Heart right ventricle (tissue), 16 donors: ENCODE measurements around the gene GALM. TPM values are rescaled to one million over a fixed set of nuclear protein-coding genes. Genes with fewer than 3 reads are reported as not detected.

ENCODE experiments used
- ATAC-seq, 8 donors: fragments of 200-7000 bp; cut with Tn5 transposase; one replicate each; pipeline ENCODE4 v1.9.1; 2020; ENCODE audit warnings: mild to moderate bottlenecking in 8 of 8, moderate library complexity in 8 of 8, moderate number of reproducible peaks in 1 of 8
- DNase-seq, 2 donors: peaks; one replicate each; pipeline ENCODE4 v3.0.0-alpha.2; 2020
- H3K27ac ChIP-seq, 10 donors: fragments of 200-600 bp; sonication (generic) in 2 of 10; one replicate each; pipeline versions ENCODE4 v1.5.0 to v1.8.0; 2020 to 2022; ENCODE audit warnings: mild to moderate bottlenecking in 3 of 10
- H3K27me3 ChIP-seq, 7 donors: fragments of 200-600 bp; one replicate each; pipeline ENCODE4 v1.8.0; 2021 to 2022; ENCODE audit warnings: mild to moderate bottlenecking in 2 of 7
- H3K36me3 ChIP-seq, 9 donors: fragments of 200-600 bp; sonication (generic) in 1 of 9; one replicate each; pipeline versions ENCODE4 v1.5.0 to v1.8.0; 2020 to 2022; ENCODE audit warnings: mild to moderate bottlenecking in 2 of 9
- H3K4me1 ChIP-seq, 9 donors: fragments of 200-600 bp; sonication (generic) in 1 of 9; one replicate each; pipeline versions ENCODE4 v1.5.0 to v1.8.0; 2020 to 2022; ENCODE audit warnings: mild to moderate bottlenecking in 4 of 9
- H3K4me3 ChIP-seq, 10 donors: fragments of 200-600 bp; sonication (generic) in 2 of 10; one replicate each; pipeline versions ENCODE4 v1.5.0 to v1.8.0; 2020 to 2022; ENCODE audit warnings: mild to moderate bottlenecking in 7 of 10, moderate library complexity in 2 of 10
- H3K9me3 ChIP-seq, 11 donors: fragments of 200-600 bp in 10 of 11; sonication (generic) in 2 of 11; one replicate each; pipeline versions ENCODE4 v1.5.0 to v1.8.0; 2013 to 2022; ENCODE audit warnings: mild to moderate bottlenecking in 2 of 11, control low read depth in 1 of 11, moderate library complexity in 1 of 11
- WGBS, 2 donors: extraction: QIAGEN DNeasy Blood & Tissue Kit; methylation state at CpG; one replicate each; pipeline ENCODE4 v1.1.7; 2013; ENCODE audit warnings: inconsistent platforms in 1 of 2; 5-methylcytosine and 5-hydroxymethylcytosine counted together
- intact Hi-C, 10 donors: fragments of 100-400 bp; cut with DNase I; formaldehyde crosslinking; loops; one replicate each; pipeline versions ENCODE4 v1.11.1 to v1.14.2; 2022
- polyA plus RNA-seq, 2 donors: library from polyadenylated mRNA; stranded (reverse); fragments of 200-250 nt; gene quantifications; one replicate each; pipeline ENCODE4 v1.2.3, GENCODE V29; 2013
- total RNA-seq, 10 donors: library from RNA; stranded (reverse); fragmentation: NEBNext Ultra II Directional in 3 of 10; extraction: Animal tissue kit (Norgen Biotek cat#: 25700) in 3 of 10; gene quantifications; one replicate each; pipeline versions ENCODE4 v1.2.1 to v1.2.4, GENCODE V29; 2021 to 2023
- TF ChIP-seq, protein P1 (sequence below), 9 donors: fragments of 200-600 bp; sonication (generic) in 2 of 9; IDR thresholded peaks; one replicate each; pipeline versions ENCODE4 v1.5.0 to v1.8.0; 2021 to 2022; ENCODE audit warnings: antibody characterized with exemption in 9 of 9, mild to moderate bottlenecking in 5 of 9, moderate library complexity in 1 of 9
- donor health status: Arrhythmogenic right ventricular cardiomyopathy.
- donor health status: ischemic (EF 13 %, LVEDD 7.1; RV severe dilation, severe dysfunction).
- donor health status: healthy with polysubstance abuse.
- donor health status: DM: no; HTN: yes; CAD: no.
- donor health status: DM: no; HTN: no; CAD: no.
- donor health status: ischemic (EF 25% LVEDD 6.9; RV normal size, moderate dysfunction).
- donor health status: ischemic (EF 25% LVEDD 5.7; RV mildly dilated, moderate dysfunction).
- donor health status: healthy.
- donor health status: DM: yes; HTN: yes; CAD: no.
- donor health status: Ischemic cardiomyopathy.
- donor health status: ischemic (EF 35%, LVEDD 5.7; RV mildly dilated, moderate dysfunction).
- donor health status: nonischemic (EF 11% LVEDD 7.7; RV severe dilation, severe dysfunction).
- donor health status: DM: yes; HTN: yes; CAD: no.
- donor health status: PGD.
- donor health status: ischemic (EF 29% LVEDD 5.4; RV normal size, mild dysfunction).
- donor health status: nonischemic (EF 23%, LVEDD 6.1; RV moderate dilation, normal function).

Gene GALM
- total and polyA plus RNA-seq, 12 donors = 6.5 to 18.6 (median 11.0) TPM

DNA sequence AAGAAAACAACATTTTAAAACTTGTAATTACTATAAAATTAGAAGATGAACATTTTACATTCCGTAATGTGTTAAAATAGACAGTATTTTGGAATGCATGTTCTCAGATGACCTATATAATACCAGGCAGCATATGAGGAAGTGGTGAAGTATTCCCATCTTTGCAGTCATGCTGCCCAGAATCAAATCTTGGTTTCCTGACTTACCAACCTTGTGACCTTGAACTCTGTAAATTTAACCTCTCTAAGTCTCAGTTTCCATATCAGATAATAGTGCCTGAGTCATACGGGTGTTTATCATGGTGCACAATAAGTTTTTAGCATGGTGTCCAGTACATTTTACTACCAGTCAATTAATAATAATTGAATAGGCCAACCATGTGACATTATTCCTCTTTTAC is 7.3 kb upstream of the GALM start:
- DNase-seq (no peak), ATAC-seq (no peak)
- peaks cover 0 to 37% (median 0%) of the 10 kb centered on the region in 9 donors for H3K4me1 ChIP-seq
- H3K27me3 ChIP-seq = no peaks in the 10 kb centered on the region
- no peak overlapping the region for H3K4me3 ChIP-seq
- intact Hi-C loops = no loop called here
- TF ChIP-seq, protein P1, sequence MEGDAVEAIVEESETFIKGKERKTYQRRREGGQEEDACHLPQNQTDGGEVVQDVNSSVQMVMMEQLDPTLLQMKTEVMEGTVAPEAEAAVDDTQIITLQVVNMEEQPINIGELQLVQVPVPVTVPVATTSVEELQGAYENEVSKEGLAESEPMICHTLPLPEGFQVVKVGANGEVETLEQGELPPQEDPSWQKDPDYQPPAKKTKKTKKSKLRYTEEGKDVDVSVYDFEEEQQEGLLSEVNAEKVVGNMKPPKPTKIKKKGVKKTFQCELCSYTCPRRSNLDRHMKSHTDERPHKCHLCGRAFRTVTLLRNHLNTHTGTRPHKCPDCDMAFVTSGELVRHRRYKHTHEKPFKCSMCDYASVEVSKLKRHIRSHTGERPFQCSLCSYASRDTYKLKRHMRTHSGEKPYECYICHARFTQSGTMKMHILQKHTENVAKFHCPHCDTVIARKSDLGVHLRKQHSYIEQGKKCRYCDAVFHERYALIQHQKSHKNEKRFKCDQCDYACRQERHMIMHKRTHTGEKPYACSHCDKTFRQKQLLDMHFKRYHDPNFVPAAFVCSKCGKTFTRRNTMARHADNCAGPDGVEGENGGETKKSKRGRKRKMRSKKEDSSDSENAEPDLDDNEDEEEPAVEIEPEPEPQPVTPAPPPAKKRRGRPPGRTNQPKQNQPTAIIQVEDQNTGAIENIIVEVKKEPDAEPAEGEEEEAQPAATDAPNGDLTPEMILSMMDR (IDR thresholded peaks at IDR 0.05) = no peak
- no peaks in the 10 kb centered on the region for H3K36me3 ChIP-seq
- WGBS, 2 donors = 78 to 81% methylated on average over 2 of the region's 2 CpGs
- no peak overlapping the region for H3K27ac ChIP-seq
- no peaks in the 10 kb centered on the region for H3K9me3 ChIP-seq

DNA sequence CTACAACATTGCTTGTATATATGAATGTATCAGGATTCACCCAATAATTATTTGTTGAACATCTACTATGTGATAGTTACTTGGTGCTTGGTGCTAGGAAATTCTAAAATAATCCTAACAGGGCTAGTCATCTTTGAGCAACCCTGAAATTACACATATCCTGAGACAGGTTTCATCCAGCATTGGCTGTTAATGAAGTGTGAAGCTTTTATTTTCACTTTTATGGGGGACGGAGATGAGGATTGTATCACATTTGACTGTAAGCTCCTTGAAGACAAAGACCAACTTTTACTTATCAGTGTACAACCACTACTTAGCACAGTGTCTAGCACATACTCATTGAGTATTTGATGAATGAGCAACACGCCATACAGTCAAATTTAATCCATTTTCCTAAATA is 6.8 kb upstream of the GALM start:
- intact Hi-C loops = no loop called here
- no peak overlapping the region for H3K4me3 ChIP-seq
- ATAC-seq = no peak
- peaks cover 0 to 34% (median 0%) of the 10 kb centered on the region in 9 donors for H3K4me1 ChIP-seq
- no peaks in the 10 kb centered on the region for H3K27me3 ChIP-seq
- H3K36me3 ChIP-seq = no peaks in the 10 kb centered on the region
- H3K9me3 ChIP-seq = no peaks in the 10 kb centered on the region
- no peak overlapping the region for H3K27ac ChIP-seq
- TF ChIP-seq, protein P1 (IDR thresholded peaks at IDR 0.05) = no peak
- WGBS, 2 donors = 92 to 97% methylated on average over 2 of the region's 2 CpGs
- DNase-seq = no peak

DNA sequence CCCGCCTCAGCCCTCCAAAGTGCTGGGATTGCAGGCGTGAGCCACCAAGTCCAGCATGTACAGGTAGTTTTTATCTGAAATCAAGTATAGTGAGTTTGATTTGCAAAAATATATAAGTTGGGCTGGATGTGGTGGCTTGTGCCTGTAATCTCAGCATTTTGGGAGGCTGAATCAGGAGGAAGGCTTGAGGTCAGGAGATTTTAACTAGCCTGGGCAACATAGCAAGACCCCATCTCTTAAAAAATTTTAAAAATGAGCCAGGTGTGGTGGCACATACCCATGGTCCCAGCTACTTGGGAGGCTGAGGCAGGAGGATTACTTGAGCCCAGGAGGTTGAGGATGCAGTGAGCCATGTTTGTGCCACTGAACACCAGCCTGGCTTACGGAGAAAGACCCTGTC is 5.6 kb upstream of the GALM start:
- peaks cover 0 to 23% (median 0%) of the 10 kb centered on the region in 9 donors for H3K4me1 ChIP-seq
- DNase-seq (no peak), ATAC-seq (no peak)
- intact Hi-C loops = loop anchor here in 4 of 10 donors (5.0 to 10.0 kb wide), 2 partner anchors 53 to 55 kb away; partner anchors contain the start of gene HNRNPLL (in 3 of the 4)
- no peaks in the 10 kb centered on the region for H3K36me3 ChIP-seq
- H3K27ac ChIP-seq = no peak overlapping the region
- no peak overlapping the region for H3K4me3 ChIP-seq
- no peaks in the 10 kb centered on the region for H3K27me3 ChIP-seq
- no peaks in the 10 kb centered on the region for H3K9me3 ChIP-seq
- TF ChIP-seq, protein P1 (IDR thresholded peaks at IDR 0.05) = no peak
- 97% methylated on average over 3 of the region's 3 CpGs for WGBS, 2 donors

DNA sequence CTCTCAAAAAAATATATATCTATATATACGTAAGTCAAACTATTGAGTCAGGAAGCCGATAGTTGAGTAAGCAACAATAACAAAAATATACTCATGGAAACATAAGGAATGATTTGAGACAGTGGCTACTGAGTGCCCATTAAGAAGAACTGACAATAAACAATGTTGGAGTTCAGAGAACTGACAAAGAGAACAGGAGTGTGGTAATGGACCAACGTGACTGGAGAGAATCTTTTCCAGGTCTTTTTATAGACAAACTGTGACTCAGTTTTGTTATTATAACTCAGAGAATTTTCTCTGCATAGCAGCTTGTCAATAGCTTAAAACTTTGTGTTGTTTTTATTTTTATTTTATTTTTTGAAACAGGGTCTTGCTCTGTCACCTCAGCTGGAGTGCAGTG is 4.6 kb upstream of the GALM start:
- Histone ChIP-seq H3K4me1 (peaks cover 0 to 28% (median under 1%) of the 10 kb centered on the region in 9 donors), H3K36me3 (no peaks in the 10 kb centered on the region), H3K9me3 (no peaks in the 10 kb centered on the region), H3K27ac (no peak overlapping the region), H3K27me3 (no peaks in the 10 kb centered on the region), H3K4me3 (no peak overlapping the region)
- DNase-seq = no peak
- TF ChIP-seq, protein P1 (IDR thresholded peaks at IDR 0.05) = no peak
- ATAC-seq = no peak
- intact Hi-C loops = loop anchor here in 4 of 10 donors (5.0 to 10.0 kb wide), 2 partner anchors 54 to 57 kb away; partner anchors contain the start of gene HNRNPLL (in 3 of the 4)
- 83% methylated on average over 3 of the region's 3 CpGs for WGBS, 2 donors
